Measurements from ENCODE around the gene NBL1. TPM values are rescaled to one million over a fixed set of nuclear protein-coding genes. Genes with fewer than 3 reads are reported as not detected.

Gene NBL1
- total RNA-seq, 1 donor from 2014 or later = 55.0 TPM

Other genes starting within 250 kb of the NBL1 start
- gene CAPZB, start 158.8 kb upstream of the NBL1 start, total RNA-seq = 267 TPM
- not detected for gene HTR6, start 20.6 kb downstream of the NBL1 start, total RNA-seq
- 7.6 TPM for gene TMCO4, start 155.6 kb downstream of the NBL1 start, total RNA-seq
- not detected for gene RNF186, start 171.0 kb downstream of the NBL1 start, total RNA-seq
- 3.4 TPM for gene OTUD3, start 238.1 kb downstream of the NBL1 start, total RNA-seq